SK-N-SH (cell line): Measurements from ENCODE around the gene JADE2. TPM values are rescaled to one million over a fixed set of nuclear protein-coding genes. Genes with fewer than 3 reads are reported as not detected.
"Not testable (repeated sequence)": the region's sequence is repeated elsewhere in the genome, so short reads cannot be mapped to it uniquely, and the experiment has no call there.

Experiments
- CTCF ChIA-PET: fragments of 300-600, 350-600 bp; formaldehyde crosslinking; extraction: SDS; loops from one replicate; lab custom pipeline; 2021; lab: Yijun Ruan, JAX
- POLR2A ChIA-PET: fragments of 350-600 bp; sonication (Branson Sonifier 250); formaldehyde crosslinking; extraction: SDS; loops from one replicate; lab custom pipeline; 2020; ENCODE audit warnings: antibody characterized with exemption, inconsistent platforms; lab: Yijun Ruan, JAX
- DNase-seq: peaks from one replicate; pipeline ENCODE4 v3.0.0; 2012
- H2AFZ ChIP-seq: fragments of 200-600 bp; sonication (generic); 2 replicates; pipeline ENCODE4 v1.8.1; 2016; ENCODE audit warnings: antibody characterized with exemption, mild to moderate bottlenecking, low read depth
- H3F3A ChIP-seq: fragments of 200-600 bp; sonication (generic); replicated peaks from 2 replicates; pipeline ENCODE3; 2016; ENCODE audit warnings: antibody characterized with exemption, mild to moderate bottlenecking; ENCODE audit not compliant: insufficient read depth
- H3K27ac ChIP-seq, 2 experiments: fragments of 200-500 bp in 1 of 2; fragments of 200-600 bp in 1 of 2; sonication (Bioruptor generic) in 1 of 2; sonication (generic), shearing (Covaris generic) in 1 of 2; 2 replicates each; pipeline versions ENCODE4 v1.5.1 to v1.6.1; 2014 to 2016; ENCODE audit warnings: low read depth in 2 of 2, inconsistent platforms in 1 of 2, low read length in 1 of 2, mild to moderate bottlenecking in 1 of 2, mixed read lengths in 1 of 2
- H3K27me3 ChIP-seq: fragments of 200-600 bp; sonication (generic), shearing (Covaris generic); 2 replicates; pipeline ENCODE4 v1.6.1; 2016; ENCODE audit warnings: mixed run types; ENCODE audit not compliant: insufficient read depth
- H3K36me3 ChIP-seq, 2 experiments: fragments of 200-500 bp in 1 of 2; fragments of 200-600 bp in 1 of 2; sonication (Bioruptor generic) in 1 of 2; sonication (generic) in 1 of 2; replicated peaks in 1 of 2; 2 replicates each; pipeline versions ENCODE3 to v1.5.1; 2014 to 2016; ENCODE audit warnings: low read length in 1 of 2, mild to moderate bottlenecking in 1 of 2; ENCODE audit not compliant: insufficient read depth in 2 of 2, control insufficient read depth in 1 of 2
- H3K4me1 ChIP-seq, 2 experiments: fragments of 200-500 bp in 1 of 2; fragments of 200-600 bp in 1 of 2; sonication (Bioruptor generic) in 1 of 2; sonication (generic), shearing (Covaris generic) in 1 of 2; 2 replicates each; pipeline versions ENCODE4 v1.5.1 to v1.6.1; 2014 to 2016; ENCODE audit warnings: low read depth in 1 of 2, low read length in 1 of 2, mixed run types in 1 of 2; ENCODE audit not compliant: insufficient read depth in 2 of 2, control insufficient read depth in 1 of 2
- H3K4me2 ChIP-seq: fragments of 200-600 bp; sonication (generic), shearing (Covaris generic); 2 replicates; pipeline ENCODE4 v1.6.1; 2017; ENCODE audit warnings: mixed run types
- H3K4me3 ChIP-seq, 2 experiments: fragments of 200-500 bp in 1 of 2; fragments of 200-600 bp in 1 of 2; sonication (Bioruptor generic) in 1 of 2; sonication (generic), shearing (Covaris generic) in 1 of 2; 2 replicates each; pipeline versions ENCODE4 v1.5.1 to v1.8.1; 2014 to 2016; ENCODE audit warnings: low read depth in 2 of 2, inconsistent platforms in 1 of 2, low read length in 1 of 2, mild to moderate bottlenecking in 1 of 2, mixed read lengths in 1 of 2, moderate library complexity in 1 of 2
- H3K79me2 ChIP-seq: fragments of 200-600 bp; sonication (generic); 2 replicates; pipeline ENCODE4 v1.8.1; 2017; ENCODE audit warnings: mild to moderate bottlenecking; ENCODE audit not compliant: insufficient read depth
- H3K9ac ChIP-seq: fragments of 200-600 bp; sonication (generic); 2 replicates; pipeline ENCODE4 v1.6.1; 2017; ENCODE audit warnings: mixed run types
- H3K9me2 ChIP-seq: fragments of 200-600 bp; sonication (generic); 2 replicates; pipeline ENCODE4 v1.6.1; 2017; ENCODE audit warnings: mixed run types
- H3K9me3 ChIP-seq: fragments of 200-600 bp; sonication (generic); 2 replicates; pipeline ENCODE4 v1.6.1; 2017; ENCODE audit warnings: mixed run types, mild to moderate bottlenecking, moderate library complexity
- H4K20me1 ChIP-seq: fragments of 200-600 bp; sonication (generic); 2 replicates; pipeline ENCODE4 v1.6.1; 2017; ENCODE audit warnings: mild to moderate bottlenecking, mixed run types; ENCODE audit not compliant: insufficient read depth
- EP300 ChIP-seq, 2 experiments: IDR thresholded peaks; 2 replicates each; pipeline versions ENCODE4 v1.4.0 to v1.6.1; 2012; ENCODE audit warnings: borderline replicate concordance in 1 of 2, low read depth in 1 of 2, low read length in 1 of 2
- FOSL2 ChIP-seq: IDR thresholded peaks from 2 replicates; pipeline ENCODE4 v1.4.0; 2012; ENCODE audit warnings: low read depth, mild to moderate bottlenecking, moderate library complexity, borderline replicate concordance
- JUND ChIP-seq: IDR thresholded peaks from 2 replicates; pipeline ENCODE4 v1.4.0; 2012
- MEF2A ChIP-seq: IDR thresholded peaks from 2 replicates; pipeline ENCODE4 v1.4.0; 2012; ENCODE audit warnings: low read depth, borderline replicate concordance
- NFIC ChIP-seq: IDR thresholded peaks from 2 replicates; pipeline ENCODE4 v1.4.0; 2012; ENCODE audit warnings: borderline replicate concordance
- RAD21 ChIP-seq: IDR thresholded peaks from 2 replicates; pipeline ENCODE4 v1.6.1; 2012; ENCODE audit warnings: mild to moderate bottlenecking, low read length
- RFX5 ChIP-seq: IDR thresholded peaks from 2 replicates; pipeline ENCODE4 v1.6.1; 2012; ENCODE audit warnings: mild to moderate bottlenecking, improper control_type of control experiment, low read length
- RXRA ChIP-seq: IDR thresholded peaks from 2 replicates; pipeline ENCODE4 v1.4.0; 2012; ENCODE audit warnings: low read depth, mild to moderate bottlenecking, borderline replicate concordance
- TCF12 ChIP-seq: IDR thresholded peaks from 2 replicates; pipeline ENCODE4 v1.4.0; 2012
- TEAD4 ChIP-seq: IDR thresholded peaks from 2 replicates; pipeline ENCODE4 v1.4.0; 2012; ENCODE audit warnings: mild to moderate bottlenecking, borderline replicate concordance; ENCODE audit not compliant: insufficient read depth
- WGBS: methylation state at CpG from one replicate; pipeline ENCODE4 v1.1.6; 2017; ENCODE audit warnings: low lambda C conversion rate; 5-methylcytosine and 5-hydroxymethylcytosine counted together
- polyA plus RNA-seq, 3 experiments: library from polyadenylated mRNA; depleted of rRNA; stranded (reverse); fragments of >200 nt; gene quantifications; 2 replicates each; pipeline ENCODE4 v1.2.3, GENCODE V29; 2012
- TF ChIP-seq, protein P1 (sequence below): IDR thresholded peaks from 2 replicates; pipeline ENCODE4 v1.4.0; 2012; ENCODE audit warnings: low read depth, borderline replicate concordance
- TF ChIP-seq, protein P2 (sequence below): fragments of 200-600 bp; sonication (generic); IDR thresholded peaks from 2 replicates; pipeline ENCODE4 v1.6.1; 2017; ENCODE audit warnings: antibody characterized with exemption, mild to moderate bottlenecking, moderate library complexity
- TF ChIP-seq, protein P3 (sequence below): fragments of 150-350 bp; IDR thresholded peaks from 2 replicates; pipeline ENCODE4 v1.6.1; 2017; ENCODE audit warnings: antibody characterized with exemption, low read length, low read depth, borderline replicate concordance

The JADE2 gene
- polyA plus RNA-seq, 1 of the 3 experiments (the other 2 are of a cell fraction) = 25.7 TPM

DNA sequence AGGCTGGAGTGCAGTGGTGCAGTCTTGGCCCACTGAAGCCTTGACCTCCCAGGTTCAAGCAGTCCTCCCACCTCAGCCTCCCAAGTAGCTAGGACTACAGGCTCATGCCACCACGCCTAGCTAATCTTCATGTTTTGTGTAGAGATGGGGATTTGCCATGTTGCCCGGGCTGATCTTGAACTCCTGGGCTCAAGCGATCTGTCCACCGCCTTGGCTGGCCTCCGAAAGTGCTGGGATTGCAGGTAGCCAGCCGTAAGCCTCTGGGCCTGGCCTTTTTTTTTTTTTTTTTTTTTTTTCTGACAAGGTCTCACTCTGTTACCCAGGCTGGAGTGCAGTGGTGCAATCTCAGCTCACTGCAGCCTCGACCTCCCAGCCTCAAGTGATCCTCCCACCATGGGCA lies 27.2 kb downstream of the JADE2 start:
- H3K9me2 ChIP-seq, POLR2A ChIA-PET, H2AFZ ChIP-seq, H3K36me3 ChIP-seq, DNase-seq, H3K9me3 ChIP-seq, H3K4me3 ChIP-seq, H3K27me3 ChIP-seq: not testable (repeated sequence)
- peak overlapping the region; percentile 37; the same call in 1 of the 2 replicates for H3K9ac ChIP-seq
- 65% methylated on average over 7 of the region's 7 CpGs for WGBS
- CTCF ChIA-PET = interaction anchor here (3.7 kb wide), 1 partner anchor 26 kb away, joined by 28 read pairs; the partner anchor contains the start of gene JADE2
- H3F3A ChIP-seq = peaks cover 41% of the 10 kb centered on the region
- peaks cover 38% of the 10 kb centered on the region for H3K79me2 ChIP-seq
- peak overlapping the region; percentile 62 for H3K4me2 ChIP-seq
- peak overlapping the region; percentile 45 to 89; a peak in 3 of 4 replicates for H3K27ac ChIP-seq
- H4K20me1 ChIP-seq = peaks cover 12% of the 10 kb centered on the region
- H3K4me1 ChIP-seq = peaks cover 60 to 64% of the 10 kb centered on the region in 2 experiments

DNA sequence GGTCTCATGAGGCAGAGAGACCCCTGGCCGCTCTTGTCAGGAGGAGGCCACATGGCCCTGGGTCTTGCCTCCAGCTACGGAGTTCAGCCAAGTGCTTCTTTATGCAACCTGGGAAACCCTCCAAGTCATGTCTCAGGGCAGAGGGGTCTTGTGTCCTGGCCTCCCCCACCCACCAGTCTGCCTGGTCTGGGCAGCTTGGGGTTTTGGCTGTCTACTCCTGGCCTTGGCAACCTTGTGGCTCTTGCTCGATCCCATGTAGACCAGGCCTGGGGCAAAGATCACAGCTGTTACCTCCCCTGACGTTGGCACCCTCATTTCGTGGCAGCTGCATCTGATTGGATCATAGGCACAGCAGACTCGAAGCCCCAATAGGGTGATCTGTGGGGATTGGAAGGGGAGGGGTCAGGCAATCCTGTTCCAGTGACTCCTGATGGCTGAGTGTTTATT lies 28.4 kb downstream of the JADE2 start:
- Histone ChIP-seq H3K36me3 (peaks cover 0 to 4% of the 10 kb centered on the region in 2 experiments), H3K79me2 (peaks cover 33% of the 10 kb centered on the region), H3K4me2 (peak overlapping the region; percentile 50), H2AFZ (no peak overlapping the region), H3K27ac (peak overlapping the region; percentile 89 to 98), H3K27me3 (no peaks in the 10 kb centered on the region), H3K9me3 (no peaks in the 10 kb centered on the region), H3K9ac (0 out of 2 replicates have a peak overlapping the region, but pooled peaks have one; percentile 14), H3K9me2 (no peaks in the 10 kb centered on the region), H3K4me1 (peaks cover 60 to 62% of the 10 kb centered on the region in 2 experiments), H3F3A (peaks cover 40% of the 10 kb centered on the region), H3K4me3 (no peak overlapping the region), H4K20me1 (peaks cover 6% of the 10 kb centered on the region; the same call in 1 of the 2 replicates)
- CTCF ChIA-PET = interaction anchor here (0.7 to 3.8 kb wide), 12 partner anchors 10 to 514 kb away, joined by 3 to 28 read pairs (median 4); partner anchors contain the start of genes CDKN2AIPNL and JADE2
- WGBS = 72% methylated on average over 4 of the region's 6 CpGs
- POLR2A ChIA-PET = interaction anchor here (1.3 to 2.1 kb wide), 7 partner anchors 16 to 182 kb away, joined by 3 to 24 read pairs (median 7); partner anchors contain the start of genes CDKN2AIPNL, JADE2 and UBE2B
- DNase-seq = peak; percentile 78
- TF ChIP-seq RXRA = no peak
- 0 out of 2 replicates have a peak, but pooled peaks have one; percentile 38 for TF ChIP-seq RFX5
- TF ChIP-seq, protein P1, sequence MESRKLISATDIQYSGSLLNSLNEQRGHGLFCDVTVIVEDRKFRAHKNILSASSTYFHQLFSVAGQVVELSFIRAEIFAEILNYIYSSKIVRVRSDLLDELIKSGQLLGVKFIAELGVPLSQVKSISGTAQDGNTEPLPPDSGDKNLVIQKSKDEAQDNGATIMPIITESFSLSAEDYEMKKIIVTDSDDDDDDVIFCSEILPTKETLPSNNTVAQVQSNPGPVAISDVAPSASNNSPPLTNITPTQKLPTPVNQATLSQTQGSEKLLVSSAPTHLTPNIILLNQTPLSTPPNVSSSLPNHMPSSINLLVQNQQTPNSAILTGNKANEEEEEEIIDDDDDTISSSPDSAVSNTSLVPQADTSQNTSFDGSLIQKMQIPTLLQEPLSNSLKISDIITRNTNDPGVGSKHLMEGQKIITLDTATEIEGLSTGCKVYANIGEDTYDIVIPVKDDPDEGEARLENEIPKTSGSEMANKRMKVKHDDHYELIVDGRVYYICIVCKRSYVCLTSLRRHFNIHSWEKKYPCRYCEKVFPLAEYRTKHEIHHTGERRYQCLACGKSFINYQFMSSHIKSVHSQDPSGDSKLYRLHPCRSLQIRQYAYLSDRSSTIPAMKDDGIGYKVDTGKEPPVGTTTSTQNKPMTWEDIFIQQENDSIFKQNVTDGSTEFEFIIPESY = no peak

DNA sequence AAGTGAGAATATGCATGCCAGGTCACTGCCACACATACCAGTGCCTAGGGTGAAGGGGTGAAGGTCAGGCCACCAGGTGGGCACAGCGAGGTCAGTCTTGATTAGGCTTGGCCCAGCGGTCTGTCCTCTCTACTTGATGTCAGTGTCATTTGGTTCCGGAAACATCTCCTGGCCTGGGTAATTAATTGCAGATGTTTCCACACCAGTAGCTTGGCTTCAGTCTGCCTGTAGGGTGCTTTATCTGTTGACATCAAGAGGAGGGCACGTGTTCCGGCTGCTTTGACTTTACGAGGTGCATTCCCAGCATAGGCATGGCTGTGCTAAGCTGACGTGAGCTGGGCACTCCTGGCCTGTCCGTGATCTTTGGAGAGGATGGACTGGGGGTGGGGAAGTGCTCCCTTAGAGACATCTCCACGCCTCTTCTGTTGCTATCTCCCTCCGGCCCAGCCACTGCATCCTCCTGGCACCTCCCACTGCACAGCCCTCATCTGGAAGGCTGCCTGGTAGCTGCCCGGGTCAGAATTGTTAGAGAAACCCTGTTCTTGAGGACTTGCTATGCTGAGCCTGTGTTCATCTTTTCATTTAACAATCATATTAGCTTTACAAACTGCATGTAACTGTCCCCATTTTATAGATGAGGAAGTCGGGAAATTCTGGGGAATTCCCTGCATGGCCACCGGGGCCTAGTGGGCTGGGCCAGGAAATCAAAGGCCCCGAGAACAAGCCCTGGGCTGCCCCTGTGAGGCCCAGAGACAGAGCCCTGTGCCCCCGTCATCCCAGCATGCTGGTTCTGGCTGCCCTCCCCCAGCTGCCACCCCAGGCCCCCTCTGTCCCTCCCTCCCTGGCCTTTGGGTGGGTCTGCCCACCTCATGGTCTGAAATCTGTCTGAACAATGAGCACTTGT lies 29.1 kb downstream of the JADE2 start:
- Histone ChIP-seq H3K4me1 (peaks cover 58 to 64% of the 10 kb centered on the region in 2 experiments), H3K27ac (peak overlapping the region; percentile 89 to 98), H3K4me2 (peak overlapping the region; percentile 50), H3K9me3 (no peaks in the 10 kb centered on the region), H3K79me2 (peaks cover 34% of the 10 kb centered on the region), H3K36me3 (peaks cover 0 to 4% of the 10 kb centered on the region in 2 experiments), H3F3A (peaks cover 40% of the 10 kb centered on the region), H3K27me3 (no peaks in the 10 kb centered on the region), H3K9me2 (no peaks in the 10 kb centered on the region), H3K4me3 (no peak overlapping the region), H3K9ac (peak overlapping the region; percentile 26; the same call in 1 of the 2 replicates), H4K20me1 (peaks cover 6% of the 10 kb centered on the region; the same call in 1 of the 2 replicates), H2AFZ (no peak overlapping the region)
- CTCF ChIA-PET = interaction anchor here (0.7 to 3.8 kb wide), 16 partner anchors 11 to 515 kb away, joined by 3 to 28 read pairs (median 4); partner anchors contain the start of genes CDKN2AIPNL and JADE2
- peak; percentile 83 for DNase-seq
- POLR2A ChIA-PET = interaction anchor here (1.3 to 2.1 kb wide), 7 partner anchors 15 to 183 kb away, joined by 3 to 24 read pairs (median 7); partner anchors contain the start of genes CDKN2AIPNL, JADE2 and UBE2B
- 12% methylated on average over 7 of the region's 15 CpGs for WGBS
- peak; percentile 48 for TF ChIP-seq RAD21
- TF ChIP-seq, protein P2, sequence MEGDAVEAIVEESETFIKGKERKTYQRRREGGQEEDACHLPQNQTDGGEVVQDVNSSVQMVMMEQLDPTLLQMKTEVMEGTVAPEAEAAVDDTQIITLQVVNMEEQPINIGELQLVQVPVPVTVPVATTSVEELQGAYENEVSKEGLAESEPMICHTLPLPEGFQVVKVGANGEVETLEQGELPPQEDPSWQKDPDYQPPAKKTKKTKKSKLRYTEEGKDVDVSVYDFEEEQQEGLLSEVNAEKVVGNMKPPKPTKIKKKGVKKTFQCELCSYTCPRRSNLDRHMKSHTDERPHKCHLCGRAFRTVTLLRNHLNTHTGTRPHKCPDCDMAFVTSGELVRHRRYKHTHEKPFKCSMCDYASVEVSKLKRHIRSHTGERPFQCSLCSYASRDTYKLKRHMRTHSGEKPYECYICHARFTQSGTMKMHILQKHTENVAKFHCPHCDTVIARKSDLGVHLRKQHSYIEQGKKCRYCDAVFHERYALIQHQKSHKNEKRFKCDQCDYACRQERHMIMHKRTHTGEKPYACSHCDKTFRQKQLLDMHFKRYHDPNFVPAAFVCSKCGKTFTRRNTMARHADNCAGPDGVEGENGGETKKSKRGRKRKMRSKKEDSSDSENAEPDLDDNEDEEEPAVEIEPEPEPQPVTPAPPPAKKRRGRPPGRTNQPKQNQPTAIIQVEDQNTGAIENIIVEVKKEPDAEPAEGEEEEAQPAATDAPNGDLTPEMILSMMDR = no peak; the same call in 1 of the 2 replicates
- peak; percentile 42; the same call in 1 of the 2 replicates for TF ChIP-seq TEAD4
- TF ChIP-seq EP300 (IDR thresholded peaks at IDR 0.05; ENCODE audit: borderline replicate concordance in 1 of 2, low read depth in 1 of 2, low read length in 1 of 2) = peak; percentile 76; a peak in 3 of 4 replicates
- peak; percentile 74 for TF ChIP-seq NFIC
- TF ChIP-seq FOSL2 = 0 out of 2 replicates have a peak, but pooled peaks have one; percentile 15
- TF ChIP-seq, protein P3, sequence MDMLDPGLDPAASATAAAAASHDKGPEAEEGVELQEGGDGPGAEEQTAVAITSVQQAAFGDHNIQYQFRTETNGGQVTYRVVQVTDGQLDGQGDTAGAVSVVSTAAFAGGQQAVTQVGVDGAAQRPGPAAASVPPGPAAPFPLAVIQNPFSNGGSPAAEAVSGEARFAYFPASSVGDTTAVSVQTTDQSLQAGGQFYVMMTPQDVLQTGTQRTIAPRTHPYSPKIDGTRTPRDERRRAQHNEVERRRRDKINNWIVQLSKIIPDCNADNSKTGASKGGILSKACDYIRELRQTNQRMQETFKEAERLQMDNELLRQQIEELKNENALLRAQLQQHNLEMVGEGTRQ = peak; percentile 67
- no peak for TF ChIP-seq MEF2A
- TF ChIP-seq JUND = peak; percentile 51; the same call in 1 of the 2 replicates
- TF ChIP-seq TCF12 = peak; percentile 97
